OCI-LY1 (cell line): Measurements from ENCODE around the gene BRF1.

Source experiments
- CTCF ChIP-seq: fragments of 200-600 bp; sonication (generic), shearing (Covaris generic); IDR thresholded peaks from 2 replicates; pipeline ENCODE4 v1.5.1; 2017; ENCODE audit warnings: mild to moderate bottlenecking, antibody characterized with exemption, low read length, moderate library complexity, mixed read lengths
- EZH2 ChIP-seq: fragments of 200-600 bp; sonication (generic), shearing (Covaris generic); IDR thresholded peaks from 2 replicates; pipeline ENCODE4 v1.8.0; 2017; ENCODE audit warnings: borderline replicate concordance, mixed run types, mild to moderate bottlenecking, antibody characterized with exemption, low read length, moderate library complexity, mixed read lengths

- TF ChIP-seq EZH2 (no peak), CTCF (no peak)
These were observed 83.0 kb downstream of the BRF1 start for GRCh38 chr14:105217774-105218173.
